ENCODE measurements around the gene NCOA7.

DNA sequence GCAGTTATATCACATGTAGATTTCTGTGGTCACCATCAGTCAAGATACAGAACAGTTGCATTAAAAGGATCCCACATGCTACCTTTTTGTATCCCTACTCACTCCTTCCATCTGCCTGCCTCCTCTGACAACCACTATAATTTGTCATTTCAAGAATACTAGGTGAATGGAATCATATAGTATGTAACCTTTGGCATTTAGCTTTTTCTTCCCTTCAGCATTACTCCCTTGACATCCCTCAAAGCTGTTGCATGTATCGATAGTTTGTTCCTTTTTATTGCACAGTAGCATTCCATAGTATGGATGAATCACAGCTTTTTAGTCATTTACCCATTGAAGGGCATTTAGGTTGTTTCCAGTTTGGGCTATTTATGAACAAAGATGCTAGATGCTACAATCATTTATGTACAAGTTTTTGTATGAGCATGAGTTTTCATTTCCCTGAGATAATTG lies 26.1 kb downstream of the NCOA7 start:
- TF ChIP-seq, protein P1, sequence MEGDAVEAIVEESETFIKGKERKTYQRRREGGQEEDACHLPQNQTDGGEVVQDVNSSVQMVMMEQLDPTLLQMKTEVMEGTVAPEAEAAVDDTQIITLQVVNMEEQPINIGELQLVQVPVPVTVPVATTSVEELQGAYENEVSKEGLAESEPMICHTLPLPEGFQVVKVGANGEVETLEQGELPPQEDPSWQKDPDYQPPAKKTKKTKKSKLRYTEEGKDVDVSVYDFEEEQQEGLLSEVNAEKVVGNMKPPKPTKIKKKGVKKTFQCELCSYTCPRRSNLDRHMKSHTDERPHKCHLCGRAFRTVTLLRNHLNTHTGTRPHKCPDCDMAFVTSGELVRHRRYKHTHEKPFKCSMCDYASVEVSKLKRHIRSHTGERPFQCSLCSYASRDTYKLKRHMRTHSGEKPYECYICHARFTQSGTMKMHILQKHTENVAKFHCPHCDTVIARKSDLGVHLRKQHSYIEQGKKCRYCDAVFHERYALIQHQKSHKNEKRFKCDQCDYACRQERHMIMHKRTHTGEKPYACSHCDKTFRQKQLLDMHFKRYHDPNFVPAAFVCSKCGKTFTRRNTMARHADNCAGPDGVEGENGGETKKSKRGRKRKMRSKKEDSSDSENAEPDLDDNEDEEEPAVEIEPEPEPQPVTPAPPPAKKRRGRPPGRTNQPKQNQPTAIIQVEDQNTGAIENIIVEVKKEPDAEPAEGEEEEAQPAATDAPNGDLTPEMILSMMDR (IDR thresholded peaks at IDR 0.05): no peak
- no peak for TF ChIP-seq POLR2A (IDR thresholded peaks at IDR 0.05)
